Lung (tissue), 12 donors: ENCODE results near the gene BABAM2. TPM values are rescaled to one million over a fixed set of nuclear protein-coding genes. Genes with fewer than 3 reads are reported as not detected.
A peak's percentile ranks its signal among the peaks of the same experiment; 100 is the strongest.

Source experiments
- ATAC-seq: fragments of 200-7000 bp; cut with Tn5 transposase; one replicate; pipeline ENCODE4 v1.9.1; 2020; ENCODE audit warnings: moderate number of reproducible peaks; ENCODE audit not compliant: insufficient read depth, low FRiP score
- DNase-seq, 3 donors: peaks; one replicate each; pipeline ENCODE4 v3.0.0-alpha.2; 2013 to 2017
- H3K27ac ChIP-seq, 2 donors: one replicate each; pipeline ENCODE4 v1.5.1; 2013; ENCODE audit warnings: mild to moderate bottlenecking in 2 of 2, moderate library complexity in 2 of 2, control low read depth in 1 of 2, inconsistent platforms in 1 of 2, low read depth in 1 of 2, low read length in 1 of 2
- H3K27me3 ChIP-seq, 3 donors: one replicate each; pipeline ENCODE4 v1.5.1; 2013; ENCODE audit warnings: low read length in 2 of 3; ENCODE audit not compliant: control insufficient read depth in 3 of 3, insufficient read depth in 3 of 3
- H3K36me3 ChIP-seq, 4 donors: one replicate each; pipeline ENCODE4 v1.5.1; 2013; ENCODE audit warnings: low read length in 4 of 4, mild to moderate bottlenecking in 1 of 4, moderate library complexity in 1 of 4; ENCODE audit not compliant: control insufficient read depth in 4 of 4, insufficient read depth in 4 of 4
- H3K4me1 ChIP-seq, 5 donors: one replicate each; pipeline ENCODE4 v1.5.1; 2013; ENCODE audit warnings: low read length in 5 of 5, mild to moderate bottlenecking in 2 of 5, moderate library complexity in 1 of 5; ENCODE audit not compliant: control insufficient read depth in 5 of 5, insufficient read depth in 5 of 5
- H3K4me3 ChIP-seq: one replicate; pipeline ENCODE4 v1.5.1; 2013; ENCODE audit warnings: mild to moderate bottlenecking, control low read depth, moderate library complexity
- H3K9ac ChIP-seq, 2 donors: one replicate each; pipeline ENCODE4 v1.5.1; 2013; ENCODE audit warnings: low read length in 2 of 2, control low read depth in 1 of 2; ENCODE audit not compliant: insufficient read depth in 1 of 2
- H3K9me3 ChIP-seq, 4 donors: one replicate each; pipeline ENCODE4 v1.5.1; 2013; ENCODE audit warnings: low read length in 3 of 4, mild to moderate bottlenecking in 1 of 4, moderate library complexity in 1 of 4; ENCODE audit not compliant: control insufficient read depth in 4 of 4, insufficient read depth in 3 of 4
- CTCF ChIP-seq: IDR thresholded peaks from 2 replicates; pipeline ENCODE4 v1.5.1; 2012; ENCODE audit warnings: mild to moderate bottlenecking; ENCODE audit errors: control extremely low read depth, extremely low read depth
- WGBS, 2 donors: extraction: QIAGEN DNeasy Blood & Tissue Kit; methylation state at CpG; one replicate each; pipeline ENCODE4 v1.1.7; 2013; 5-methylcytosine and 5-hydroxymethylcytosine counted together
- polyA plus RNA-seq, 2 donors: library from polyadenylated mRNA; stranded (reverse); fragments of 200-250 nt; gene quantifications; one replicate each; pipeline ENCODE4 v1.2.1, GENCODE V29; 2013
- total RNA-seq, 2 donors: library from RNA; depleted of rRNA in 1 of 2; stranded (reverse); fragments of >200 nt in 1 of 2; gene quantifications; one replicate each; pipeline ENCODE4 v1.2.1, GENCODE V29; 2014 to 2021
- donor health status: control.
- donor health status: control.
- donor health status: Bipolar disorder and iron deficiency.
- donor health status: healthy.
- donor health status: DM: yes; HTN: yes; CAD: no.

Gene BABAM2
- total and polyA plus RNA-seq, 4 donors: 19.0 to 43.3 (median 33.7) TPM

- Histone ChIP-seq H3K27ac (no peak overlapping the region), H3K9ac (no peak overlapping the region)
- no peak for ATAC-seq
Measured at GRCh38 chr2:28129955-28130695, 239.6 kb downstream of the BABAM2 start.

DNA sequence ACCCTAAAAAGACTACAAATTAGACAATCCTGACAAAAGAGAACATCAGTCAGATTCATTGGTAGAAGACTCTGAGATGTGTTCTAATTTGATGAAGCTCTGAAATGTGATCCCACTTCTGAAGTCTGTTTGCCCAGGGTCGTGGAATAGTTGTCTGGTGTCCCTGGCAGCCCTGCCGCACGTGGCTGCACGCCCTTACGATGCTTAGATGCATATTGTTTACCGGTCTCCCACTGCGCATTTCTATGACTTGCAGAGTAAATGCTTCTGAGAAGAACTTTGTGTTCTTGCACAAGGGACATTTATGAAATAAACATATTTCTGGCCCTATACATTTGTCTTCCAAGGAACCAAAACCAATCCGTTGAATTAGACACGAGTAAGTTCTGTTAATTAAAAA is 243.2 kb downstream of the BABAM2 start:
- Histone ChIP-seq H3K4me3 (no peak overlapping the region), H3K27ac (no peak overlapping the region), H3K36me3 (peaks cover 0 to 1% (median 0%) of the 10 kb centered on the region in 4 donors), H3K27me3 (no peaks in the 10 kb centered on the region), H3K9ac (no peak overlapping the region), H3K4me1 (peaks cover 4 to 14% (median 6%) of the 10 kb centered on the region in 5 donors), H3K9me3 (no peaks in the 10 kb centered on the region)
- no peak for DNase-seq
- WGBS, 2 donors: 92 to 93% methylated on average over 9 of the region's 9 CpGs
- no peak for ATAC-seq
- no peak for TF ChIP-seq CTCF

More at GRCh38 chr2:28129955-28130695, 239.6 kb downstream of the BABAM2 start:
- Histone ChIP-seq H3K9me3 (no peaks in the 10 kb centered on the region), H3K36me3 (peaks cover 0 to 1% (median 0%) of the 10 kb centered on the region in 4 donors), H3K27me3 (no peaks in the 10 kb centered on the region), H3K4me1 (peaks cover 3 to 7% (median 4%) of the 10 kb centered on the region in 5 donors), H3K4me3 (no peak overlapping the region)
- DNase-seq: no peak
- 94 to 96% methylated on average over 4 of the region's 4 CpGs for WGBS, 2 donors
- TF ChIP-seq CTCF: no peak

- H3K9me3 ChIP-seq: no peaks in the 10 kb centered on the region
- H3K36me3 ChIP-seq: peaks cover 0 to 1% (median 0%) of the 10 kb centered on the region in 4 donors
- H3K4me1 ChIP-seq: peaks cover 4 to 14% (median 6%) of the 10 kb centered on the region in 5 donors
- no peak overlapping the region for H3K27ac ChIP-seq
- ATAC-seq (peak; percentile 86), DNase-seq (peak in 2 of 3 donors; percentile 47 to 55)
- 46 to 49% methylated on average over 4 of the region's 4 CpGs for WGBS, 2 donors
- H3K4me3 ChIP-seq: no peak overlapping the region
- H3K9ac ChIP-seq: no peak overlapping the region
- no peaks in the 10 kb centered on the region for H3K27me3 ChIP-seq
- TF ChIP-seq CTCF: no peak
Measured at GRCh38 chr2:28134262-28134812, 243.8 kb downstream of the BABAM2 start.
